Lower leg skin (tissue), 4 donors: ENCODE data around the gene TASL. TPM values are rescaled to one million over a fixed set of nuclear protein-coding genes. Genes with fewer than 3 reads are reported as not detected.

Source experiments
- DNase-seq, 2 donors: peaks; one replicate each; pipeline ENCODE4 v3.0.0-alpha.2; 2019; ENCODE audit warnings: low spot score in 2 of 2
- H3K4me3 ChIP-seq: fragments of 200-600 bp; sonication (generic); 2 replicates; pipeline ENCODE4 v1.5.1; 2017; ENCODE audit warnings: mild to moderate bottlenecking, low read depth; ENCODE audit not compliant: poor library complexity, severe bottlenecking
- POLR2A ChIP-seq, 2 donors: fragments of 450-650 bp; IDR thresholded peaks; one replicate each; pipeline ENCODE4 v1.6.1; 2016 to 2017; ENCODE audit warnings: antibody characterized with exemption in 2 of 2, mild to moderate bottlenecking in 1 of 2, moderate library complexity in 1 of 2
- WGBS, 2 donors: methylation state at CpG; one replicate each; pipeline ENCODE4 v1.1.5; 2018; 5-methylcytosine and 5-hydroxymethylcytosine counted together
- intact Hi-C: fragments of 100-400 bp; cut with DNase I; formaldehyde crosslinking; loops from one replicate; pipeline ENCODE4 v1.15.0; 2023; ENCODE audit warnings: low total_unique reads
- total RNA-seq, 4 donors: library from RNA; depleted of rRNA; stranded (reverse); fragments of >200 nt; gene quantifications; one replicate each; pipeline ENCODE4 v1.1.0, GENCODE V29; 2016
- TF ChIP-seq, protein P1 (sequence below), 3 donors: fragments of 450-650 bp; IDR thresholded peaks; one replicate each; pipeline ENCODE4 v1.5.1; 2016; ENCODE audit warnings: antibody characterized with exemption in 3 of 3, mild to moderate bottlenecking in 3 of 3, moderate library complexity in 2 of 3

Gene TASL
- total RNA-seq, 4 donors from 2014 or later = 0.34 to 1.5 (median 0.94) TPM

DNA sequence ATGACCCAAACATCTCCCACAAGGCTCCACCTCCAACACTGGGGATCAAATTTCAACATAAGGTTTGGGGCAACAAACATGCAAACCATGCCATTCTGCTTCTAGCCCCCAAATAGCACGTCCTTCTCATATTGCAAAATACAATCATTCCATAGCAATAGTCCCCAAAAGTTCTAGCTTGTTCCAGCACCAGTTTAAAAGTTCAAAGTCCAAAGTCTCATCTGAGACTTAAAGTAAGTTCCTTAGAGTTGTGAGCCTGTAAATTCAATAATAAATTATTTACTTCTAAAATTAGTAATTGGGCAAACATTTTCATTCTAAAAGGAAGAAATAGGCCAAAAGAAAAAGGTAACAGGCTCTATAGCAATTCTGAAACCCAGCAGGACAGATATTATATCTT, 8.9 kb upstream of the TASL start:
- intact Hi-C loops = no loop called here
- no peak for DNase-seq
- H3K4me3 ChIP-seq = no peak overlapping the region
- TF ChIP-seq POLR2A (IDR thresholded peaks at IDR 0.05) = no peak
- TF ChIP-seq, protein P1, sequence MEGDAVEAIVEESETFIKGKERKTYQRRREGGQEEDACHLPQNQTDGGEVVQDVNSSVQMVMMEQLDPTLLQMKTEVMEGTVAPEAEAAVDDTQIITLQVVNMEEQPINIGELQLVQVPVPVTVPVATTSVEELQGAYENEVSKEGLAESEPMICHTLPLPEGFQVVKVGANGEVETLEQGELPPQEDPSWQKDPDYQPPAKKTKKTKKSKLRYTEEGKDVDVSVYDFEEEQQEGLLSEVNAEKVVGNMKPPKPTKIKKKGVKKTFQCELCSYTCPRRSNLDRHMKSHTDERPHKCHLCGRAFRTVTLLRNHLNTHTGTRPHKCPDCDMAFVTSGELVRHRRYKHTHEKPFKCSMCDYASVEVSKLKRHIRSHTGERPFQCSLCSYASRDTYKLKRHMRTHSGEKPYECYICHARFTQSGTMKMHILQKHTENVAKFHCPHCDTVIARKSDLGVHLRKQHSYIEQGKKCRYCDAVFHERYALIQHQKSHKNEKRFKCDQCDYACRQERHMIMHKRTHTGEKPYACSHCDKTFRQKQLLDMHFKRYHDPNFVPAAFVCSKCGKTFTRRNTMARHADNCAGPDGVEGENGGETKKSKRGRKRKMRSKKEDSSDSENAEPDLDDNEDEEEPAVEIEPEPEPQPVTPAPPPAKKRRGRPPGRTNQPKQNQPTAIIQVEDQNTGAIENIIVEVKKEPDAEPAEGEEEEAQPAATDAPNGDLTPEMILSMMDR (IDR thresholded peaks at IDR 0.05) = no peak
- WGBS, 2 donors = 73 to 100% methylated on average over 1 of the region's 1 CpG

GRCh38 chrX:30582664-30583063, 5.1 kb upstream of the TASL start:
- no peak for DNase-seq
- 81 to 82% methylated on average over 6 of the region's 6 CpGs for WGBS, 2 donors

DNA sequence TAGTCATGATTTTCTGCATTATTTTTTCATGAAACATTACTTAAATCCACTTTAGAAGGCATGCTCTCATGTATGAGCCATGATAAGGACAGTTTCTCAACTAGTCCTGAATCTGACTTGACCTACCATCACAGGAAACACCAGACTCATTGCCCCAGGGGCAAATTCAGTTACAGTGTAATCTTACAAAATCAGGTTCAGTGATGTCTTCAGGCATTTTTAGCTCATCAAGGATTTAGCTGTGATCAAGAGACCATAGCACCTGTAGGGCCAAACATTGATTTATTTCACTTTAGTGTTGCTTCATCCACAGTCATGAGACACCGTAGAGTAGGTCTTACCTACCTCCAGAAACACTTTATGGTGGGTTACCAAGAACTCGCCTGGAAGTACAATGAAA, 3.1 kb upstream of the TASL start:
- DNase-seq = no peak
- WGBS, 2 donors = 71 to 75% methylated on average over 2 of the region's 2 CpGs
- intact Hi-C loops = no loop called here

More at GRCh38 chrX:30582664-30583063, 5.1 kb upstream of the TASL start:
- intact Hi-C loops = no loop called here
- H3K4me3 ChIP-seq = no peak overlapping the region
- TF ChIP-seq, protein P1 (IDR thresholded peaks at IDR 0.05) = no peak
- TF ChIP-seq POLR2A (IDR thresholded peaks at IDR 0.05) = no peak

DNA sequence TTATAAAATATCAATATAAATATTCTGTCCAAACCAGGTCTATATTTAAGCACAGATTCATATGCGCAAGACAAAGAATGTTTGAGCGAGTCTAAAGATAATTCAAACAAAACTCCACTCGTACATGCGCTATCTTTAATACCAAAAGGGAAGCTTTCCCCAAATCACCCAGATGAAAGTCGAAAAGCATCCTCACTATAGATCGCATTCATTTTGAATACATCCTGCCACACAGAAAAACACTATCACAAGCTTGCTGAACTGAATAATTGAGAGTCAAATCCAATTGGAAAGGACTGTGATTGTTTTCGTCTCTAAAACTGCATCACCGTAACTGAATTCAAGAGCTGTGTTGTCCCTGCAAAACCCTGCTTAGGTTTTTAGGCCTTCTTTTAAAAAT, 685 bp downstream of the TASL start:
- DNase-seq = no peak
- WGBS, 2 donors = 76 to 86% methylated on average over 8 of the region's 8 CpGs
- intact Hi-C loops = no loop called here
- no peak for TF ChIP-seq POLR2A (IDR thresholded peaks at IDR 0.05)
- TF ChIP-seq, protein P1 (IDR thresholded peaks at IDR 0.05) = no peak
- no peak overlapping the region for H3K4me3 ChIP-seq

More for the DNA sequence above, 3.1 kb upstream of the TASL start:
- TF ChIP-seq POLR2A (IDR thresholded peaks at IDR 0.05) = no peak
- TF ChIP-seq, protein P1 (IDR thresholded peaks at IDR 0.05) = no peak
- no peak overlapping the region for H3K4me3 ChIP-seq

DNA sequence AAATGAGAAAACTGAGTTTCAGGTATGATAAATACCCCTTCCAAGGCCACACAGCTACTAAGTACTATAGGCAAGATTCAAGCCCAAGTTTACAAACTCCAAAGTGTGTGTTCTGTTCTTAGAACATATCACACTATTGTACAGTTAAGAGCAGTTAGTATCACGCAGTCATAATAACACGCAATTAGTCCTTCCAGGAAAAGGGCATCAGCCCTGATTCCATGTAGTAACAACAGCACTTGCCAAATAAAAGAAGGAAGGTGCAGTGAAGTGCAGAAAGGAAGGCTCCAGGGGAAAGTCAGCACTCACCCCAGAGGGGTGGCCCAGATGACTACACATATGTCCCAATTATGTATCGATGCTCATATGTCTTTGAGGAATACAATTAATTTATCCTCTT, 4.4 kb downstream of the TASL start:
- intact Hi-C loops = no loop called here
- H3K4me3 ChIP-seq = no peak overlapping the region
- no peak for TF ChIP-seq POLR2A (IDR thresholded peaks at IDR 0.05)
- TF ChIP-seq, protein P1 (IDR thresholded peaks at IDR 0.05) = no peak
- no peak for DNase-seq
- 73 to 76% methylated on average over 3 of the region's 3 CpGs for WGBS, 2 donors

DNA sequence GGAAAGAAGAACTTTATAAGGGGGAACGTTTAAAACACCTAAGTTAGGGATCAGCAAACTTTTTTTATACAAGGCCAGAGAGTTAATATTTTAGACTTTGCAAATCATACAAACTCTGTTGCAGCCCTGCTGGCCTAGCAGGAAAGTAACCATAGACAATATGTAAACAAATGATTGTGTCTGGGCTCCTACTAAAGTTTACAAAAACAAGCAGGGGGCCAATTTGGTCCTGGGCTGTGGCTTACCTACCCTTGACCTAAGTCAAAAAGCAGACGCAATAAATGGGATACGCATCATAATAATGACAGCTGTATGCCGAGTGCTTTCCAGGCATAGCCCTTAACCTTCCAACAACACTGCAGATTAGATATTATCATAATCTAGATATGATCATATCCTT, 4.9 kb downstream of the TASL start:
- DNase-seq = no peak
- TF ChIP-seq, protein P1 (IDR thresholded peaks at IDR 0.05) = no peak
- TF ChIP-seq POLR2A (IDR thresholded peaks at IDR 0.05) = no peak
- intact Hi-C loops = no loop called here
- H3K4me3 ChIP-seq = no peak overlapping the region
- 59 to 62% methylated on average over 4 of the region's 4 CpGs for WGBS, 2 donors
